Panc1 (cell line): ENCODE measurements around the gene IGSF22. TPM values are rescaled to one million over a fixed set of nuclear protein-coding genes. Genes with fewer than 3 reads are reported as not detected.

ENCODE experiments used
- ATAC-seq: fragments of 200-7000 bp; cut with Tn5 transposase; 2 replicates; pipeline ENCODE4 v1.9.1; 2020; ENCODE audit warnings: mild to moderate bottlenecking, moderate library complexity
- BruUV-seq: library from RNA; stranded (reverse); fragments of 400-500 nt; replicated peaks from 2 replicates; lab custom pipeline; 2021; lab: Mats Ljungman, UMichigan
- CTCF ChIA-PET: fragments of 300-600 bp; sonication (Branson Sonifier 250); formaldehyde crosslinking; loops from one replicate; lab custom pipeline; 2022; ENCODE audit warnings: antibody characterized with exemption; lab: Charles Lee
- POLR2A ChIA-PET: fragments of 300-600 bp; sonication (Branson Sonifier 250); formaldehyde crosslinking; loops from one replicate; lab custom pipeline; 2022; ENCODE audit warnings: antibody characterized with exemption; lab: Charles Lee
- DNase-seq: peaks from one replicate; pipeline ENCODE4 v3.0.0-alpha.2; 2010; ENCODE audit warnings: low read depth, low spot score
- H3K27ac ChIP-seq: 2 replicates; pipeline ENCODE4 v1.5.1; 2011; ENCODE audit warnings: mild to moderate bottlenecking, low read length, inconsistent platforms
- H3K27me3 ChIP-seq: fragments of 200-500 bp; sonication (Bioruptor generic); 2 replicates; pipeline ENCODE4 v1.6.0; 2014; ENCODE audit warnings: low read length, inconsistent platforms; ENCODE audit not compliant: control insufficient read depth, insufficient read depth
- H3K36me3 ChIP-seq: fragments of 200-500 bp; sonication (Bioruptor generic); 2 replicates; pipeline ENCODE4 v1.5.1; 2014; ENCODE audit warnings: inconsistent platforms, mild to moderate bottlenecking, low read length, moderate library complexity; ENCODE audit not compliant: control insufficient read depth, insufficient read depth
- H3K4me1 ChIP-seq: 2 replicates; pipeline ENCODE4 v1.5.1; 2011; ENCODE audit warnings: inconsistent platforms, mild to moderate bottlenecking, low read length, moderate library complexity; ENCODE audit not compliant: control insufficient read depth, insufficient read depth
- H3K4me3 ChIP-seq, 2 experiments: 2 replicates each; pipeline ENCODE4 v1.5.1; 2011 to 2012; ENCODE audit warnings: low read depth in 2 of 2, low read length in 2 of 2, mild to moderate bottlenecking in 2 of 2, inconsistent platforms in 1 of 2, moderate library complexity in 1 of 2
- H3K9me3 ChIP-seq: fragments of 200-500 bp; sonication (Bioruptor generic); 2 replicates; pipeline ENCODE4 v1.5.1; 2014; ENCODE audit warnings: low read depth, mild to moderate bottlenecking, inconsistent platforms, low read length, moderate library complexity; ENCODE audit not compliant: control insufficient read depth, insufficient read depth
- POLR2AphosphoS5 ChIP-seq: IDR thresholded peaks from 2 replicates; pipeline ENCODE4 v1.6.1; 2012; ENCODE audit warnings: mild to moderate bottlenecking, low read depth, low read length, moderate library complexity
- REST ChIP-seq, 2 experiments: IDR thresholded peaks; 2 replicates each; pipeline ENCODE4 v1.6.1; 2011 to 2012; ENCODE audit warnings: low read depth in 2 of 2, control low read depth in 1 of 2, low read length in 1 of 2, mild to moderate bottlenecking in 1 of 2, moderate library complexity in 1 of 2; ENCODE audit not compliant: insufficient read depth in 1 of 2
- SIN3A ChIP-seq: IDR thresholded peaks from 2 replicates; pipeline ENCODE4 v1.6.1; 2012; ENCODE audit warnings: low read depth, mild to moderate bottlenecking, low read length, moderate library complexity, borderline replicate concordance; ENCODE audit not compliant: insufficient read depth
- TCF7L2 ChIP-seq: IDR thresholded peaks from 2 replicates; pipeline ENCODE4 v1.6.1; 2011; ENCODE audit warnings: mild to moderate bottlenecking, low read depth, low read length, inconsistent platforms
- in situ Hi-C: cut with HindIII; loops from 2 replicates; pipeline ENCODE4 v1.10.0; 2016; ENCODE audit warnings: low sequenced_read_pairs, low pct_unique_long_range_greater_than_20kb
- intact Hi-C: fragments of 100-400 bp; cut with micrococcal nuclease; formaldehyde crosslinking; loops from one replicate; pipeline ENCODE4 v1.10.0; 2022; ENCODE audit not compliant: unreplicated experiment
- total RNA-seq: library from RNA; stranded (reverse); gene quantifications from one replicate; pipeline ENCODE4 v1.2.1, GENCODE V29; 2021; ENCODE audit not compliant: unreplicated experiment
- TF ChIP-seq, protein P1 (sequence below): fragments of 450-650 bp; IDR thresholded peaks from 2 replicates; pipeline ENCODE4 v1.5.1; 2017; ENCODE audit warnings: mild to moderate bottlenecking

IGSF22 gene
- total RNA-seq, 1 experiment from 2014 or later = not detected

- no peak overlapping the region for H3K27ac ChIP-seq
- ChIA-PET POLR2A (interaction anchor here (0.5 kb wide), 2 partner anchors 110 to 276 kb away, joined by 3 read pairs; no protein-coding TSS in a partner anchor), CTCF (no interaction called here)
- DNase-seq (no peak), ATAC-seq (no peak)
- H3K4me3 ChIP-seq = no peak overlapping the region
- no peaks in the 10 kb centered on the region for H3K36me3 ChIP-seq
- peaks cover 11% of the 10 kb centered on the region for H3K27me3 ChIP-seq
- intact Hi-C loops (no loop called here), in situ Hi-C loops (no loop called here)
- TF ChIP-seq TCF7L2 (no peak), REST (IDR thresholded peaks at IDR 0.05; ENCODE audit: insufficient read depth in 1 of 2, low read depth in 2 of 2, low read length in 1 of 2) (no peak), POLR2AphosphoS5 (no peak), SIN3A (no peak)
- TF ChIP-seq, protein P1, sequence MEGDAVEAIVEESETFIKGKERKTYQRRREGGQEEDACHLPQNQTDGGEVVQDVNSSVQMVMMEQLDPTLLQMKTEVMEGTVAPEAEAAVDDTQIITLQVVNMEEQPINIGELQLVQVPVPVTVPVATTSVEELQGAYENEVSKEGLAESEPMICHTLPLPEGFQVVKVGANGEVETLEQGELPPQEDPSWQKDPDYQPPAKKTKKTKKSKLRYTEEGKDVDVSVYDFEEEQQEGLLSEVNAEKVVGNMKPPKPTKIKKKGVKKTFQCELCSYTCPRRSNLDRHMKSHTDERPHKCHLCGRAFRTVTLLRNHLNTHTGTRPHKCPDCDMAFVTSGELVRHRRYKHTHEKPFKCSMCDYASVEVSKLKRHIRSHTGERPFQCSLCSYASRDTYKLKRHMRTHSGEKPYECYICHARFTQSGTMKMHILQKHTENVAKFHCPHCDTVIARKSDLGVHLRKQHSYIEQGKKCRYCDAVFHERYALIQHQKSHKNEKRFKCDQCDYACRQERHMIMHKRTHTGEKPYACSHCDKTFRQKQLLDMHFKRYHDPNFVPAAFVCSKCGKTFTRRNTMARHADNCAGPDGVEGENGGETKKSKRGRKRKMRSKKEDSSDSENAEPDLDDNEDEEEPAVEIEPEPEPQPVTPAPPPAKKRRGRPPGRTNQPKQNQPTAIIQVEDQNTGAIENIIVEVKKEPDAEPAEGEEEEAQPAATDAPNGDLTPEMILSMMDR = no peak
- BruUV-seq = no TSS peak
- no peaks in the 10 kb centered on the region; the same call in 1 of the 2 replicates for H3K4me1 ChIP-seq
- H3K9me3 ChIP-seq = no peaks in the 10 kb centered on the region
These were observed 25.1 kb downstream of the IGSF22 start for GRCh38 chr11:18700872-18701271.

DNA sequence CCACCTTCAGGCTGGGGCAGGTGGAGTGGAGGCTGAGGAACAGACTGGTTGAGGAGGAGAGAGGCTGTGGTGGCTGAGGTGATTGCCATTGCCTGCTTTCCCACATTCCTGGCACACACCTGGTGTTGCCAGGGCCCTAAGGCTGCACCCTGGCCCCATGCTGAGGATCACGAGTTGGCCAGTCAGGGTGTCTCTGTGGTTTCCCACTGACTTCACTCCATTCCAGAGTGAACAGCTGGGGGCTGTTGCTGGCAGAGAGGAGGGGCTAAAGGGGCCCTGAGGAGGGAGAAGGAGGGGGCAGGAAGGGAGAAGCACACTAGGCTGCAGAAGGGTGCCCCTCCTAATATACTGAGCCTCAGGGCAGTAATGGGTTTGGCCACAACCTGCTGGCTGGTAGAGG, 25.6 kb downstream of the IGSF22 start:
- H3K27ac ChIP-seq = no peak overlapping the region
- TF ChIP-seq REST (IDR thresholded peaks at IDR 0.05; ENCODE audit: insufficient read depth in 1 of 2, low read depth in 2 of 2, low read length in 1 of 2) = no peak
- no TSS peak for BruUV-seq
- ChIA-PET CTCF (no interaction called here), POLR2A (no interaction called here)
- ATAC-seq = no peak
- peaks cover 10% of the 10 kb centered on the region for H3K27me3 ChIP-seq
- in situ Hi-C loops (no loop called here), intact Hi-C loops (no loop called here)
- H3K4me3 ChIP-seq = no peak overlapping the region
- no peak for DNase-seq
- no peaks in the 10 kb centered on the region; the same call in 1 of the 2 replicates for H3K4me1 ChIP-seq
- no peaks in the 10 kb centered on the region for H3K36me3 ChIP-seq
- H3K9me3 ChIP-seq = no peaks in the 10 kb centered on the region
